Activated CD8-positive, alpha-beta T cell treated with anti-CD3 and anti-CD28 coated beads for 36 hours (primary cell): ENCODE measurements around the gene TIPARP. TPM values are rescaled to one million over a fixed set of nuclear protein-coding genes. Genes with fewer than 3 reads are reported as not detected.

Source experiments
- ATAC-seq: fragments of 200-7000 bp; cut with Tn5 transposase; one replicate; pipeline ENCODE4 v1.10.0; 2021; ENCODE audit warnings: mild to moderate bottlenecking, moderate library complexity
- CTCF ChIA-PET: fragments of 350-600 bp; sonication (Branson Sonifier 250); formaldehyde crosslinking; loops from one replicate; lab custom pipeline; 2021; ENCODE audit warnings: antibody characterized with exemption; lab: Charles Lee
- POLR2A ChIA-PET: fragments of 350-600 bp; sonication (Branson Sonifier 250); formaldehyde crosslinking; loops from one replicate; lab custom pipeline; 2021; ENCODE audit warnings: antibody characterized with exemption; lab: Charles Lee
- DNase-seq: peaks from one replicate; pipeline ENCODE4 v3.0.0-alpha.2; 2020
- H3K27ac Mint-ChIP-seq: one replicate; pipeline ENCODE4 v1.8.0; 2021; ENCODE audit warnings: mild to moderate bottlenecking, mixed read lengths
- H3K27me3 Mint-ChIP-seq: one replicate; pipeline ENCODE4 v1.8.0; 2021; ENCODE audit warnings: mixed read lengths
- H3K36me3 Mint-ChIP-seq: one replicate; pipeline ENCODE4 v1.8.0; 2021; ENCODE audit warnings: low read depth, mixed read lengths
- H3K4me1 Mint-ChIP-seq: one replicate; pipeline ENCODE4 v1.8.0; 2021; ENCODE audit warnings: low read depth, mixed read lengths
- H3K4me3 Mint-ChIP-seq: one replicate; pipeline ENCODE4 v1.8.0; 2021; ENCODE audit warnings: mild to moderate bottlenecking, moderate library complexity, mixed read lengths
- H3K9me3 Mint-ChIP-seq: one replicate; pipeline ENCODE4 v1.8.0; 2021; ENCODE audit warnings: mixed read lengths
- intact Hi-C: fragments of 100-400 bp; cut with micrococcal nuclease; formaldehyde crosslinking; loops from one replicate; pipeline ENCODE4 v1.10.0; 2022
- total RNA-seq, 2 experiments: library from RNA; stranded (reverse); gene quantifications; one replicate each; pipeline ENCODE4 v1.2.3, GENCODE V29; 2021
- TF ChIP-seq, protein P1 (sequence below): fragments of 200-600 bp; IDR thresholded peaks from one replicate; pipeline ENCODE4 v1.8.0; 2022; ENCODE audit warnings: antibody characterized with exemption, mild to moderate bottlenecking

TIPARP gene
- total RNA-seq, 2 experiments from 2014 or later, result 28.0 to 30.0 TPM

DNA sequence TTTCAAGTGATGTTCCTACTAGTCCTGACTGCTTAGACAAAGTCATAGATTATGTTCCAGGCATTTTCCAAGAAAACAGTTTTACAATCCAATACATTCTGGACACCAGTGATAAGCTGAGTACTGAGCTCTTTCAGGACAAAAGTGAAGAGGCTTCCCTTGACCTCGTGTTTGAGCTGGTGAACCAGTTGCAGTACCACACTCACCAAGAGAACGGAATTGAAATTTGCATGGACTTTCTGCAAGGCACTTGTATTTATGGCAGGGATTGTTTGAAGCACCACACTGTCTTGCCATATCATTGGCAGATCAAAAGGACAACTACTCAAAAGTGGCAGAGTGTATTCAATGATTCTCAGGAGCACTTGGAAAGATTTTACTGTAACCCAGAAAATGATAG, 3.8 kb downstream of the TIPARP start:
- H3K4me3 Mint-ChIP-seq, result peak overlapping the region; percentile 93
- intact Hi-C loops, result loop anchor here (5.0 kb wide), 2 partner anchors 139 to 454 kb away; no protein-coding TSS in a partner anchor
- DNase-seq, result no peak
- H3K27ac Mint-ChIP-seq, result no peak overlapping the region
- no peaks in the 10 kb centered on the region for H3K9me3 Mint-ChIP-seq
- H3K36me3 Mint-ChIP-seq, result peaks cover 54% of the 10 kb centered on the region
- peaks cover 56% of the 10 kb centered on the region for H3K4me1 Mint-ChIP-seq
- no peaks in the 10 kb centered on the region for H3K27me3 Mint-ChIP-seq
- ChIA-PET POLR2A (interaction anchor here (0.8 to 2.0 kb wide), 3 partner anchors 11 to 410 kb away, joined by 3 to 7 read pairs (median 4); no protein-coding TSS in a partner anchor), CTCF (interaction anchor here (1.0 to 3.3 kb wide), 5 partner anchors 123 to 459 kb away, joined by 3 to 12 read pairs (median 4); partner anchors contain the start of gene SSR3)
- ATAC-seq, result no peak
- TF ChIP-seq, protein P1, sequence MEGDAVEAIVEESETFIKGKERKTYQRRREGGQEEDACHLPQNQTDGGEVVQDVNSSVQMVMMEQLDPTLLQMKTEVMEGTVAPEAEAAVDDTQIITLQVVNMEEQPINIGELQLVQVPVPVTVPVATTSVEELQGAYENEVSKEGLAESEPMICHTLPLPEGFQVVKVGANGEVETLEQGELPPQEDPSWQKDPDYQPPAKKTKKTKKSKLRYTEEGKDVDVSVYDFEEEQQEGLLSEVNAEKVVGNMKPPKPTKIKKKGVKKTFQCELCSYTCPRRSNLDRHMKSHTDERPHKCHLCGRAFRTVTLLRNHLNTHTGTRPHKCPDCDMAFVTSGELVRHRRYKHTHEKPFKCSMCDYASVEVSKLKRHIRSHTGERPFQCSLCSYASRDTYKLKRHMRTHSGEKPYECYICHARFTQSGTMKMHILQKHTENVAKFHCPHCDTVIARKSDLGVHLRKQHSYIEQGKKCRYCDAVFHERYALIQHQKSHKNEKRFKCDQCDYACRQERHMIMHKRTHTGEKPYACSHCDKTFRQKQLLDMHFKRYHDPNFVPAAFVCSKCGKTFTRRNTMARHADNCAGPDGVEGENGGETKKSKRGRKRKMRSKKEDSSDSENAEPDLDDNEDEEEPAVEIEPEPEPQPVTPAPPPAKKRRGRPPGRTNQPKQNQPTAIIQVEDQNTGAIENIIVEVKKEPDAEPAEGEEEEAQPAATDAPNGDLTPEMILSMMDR, result no peak

DNA sequence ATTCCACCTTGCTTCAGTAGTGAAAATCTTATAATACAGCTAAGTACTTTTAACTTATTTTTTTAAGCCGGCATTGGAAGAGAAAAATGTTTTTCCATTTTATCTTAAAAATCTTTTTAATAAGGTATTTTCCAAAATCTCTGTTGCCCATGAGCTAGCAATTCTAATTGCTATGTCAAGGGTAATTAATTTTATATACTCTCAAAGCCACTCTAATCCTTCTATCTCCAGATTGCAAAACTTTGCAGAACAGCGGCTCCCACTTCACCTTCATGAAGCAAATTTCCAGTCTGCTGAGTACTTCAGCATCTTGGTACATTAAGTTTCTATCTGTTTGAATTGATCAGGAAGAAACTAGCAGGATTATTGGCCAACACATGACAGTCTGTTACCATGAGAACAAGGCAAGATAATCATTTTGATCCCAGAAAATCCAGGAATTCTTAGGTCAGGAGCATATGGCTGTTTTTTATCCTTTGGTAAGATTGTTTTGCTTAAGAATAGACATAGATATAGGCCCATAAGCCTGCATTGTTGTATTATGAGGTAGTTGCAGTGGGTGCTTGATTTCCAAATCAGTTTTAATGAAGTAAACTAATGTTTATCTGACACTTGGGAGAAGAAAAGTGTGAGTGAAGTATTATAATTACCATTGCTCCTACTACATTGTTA, 6.0 kb downstream of the TIPARP start:
- ATAC-seq (no peak), DNase-seq (no peak)
- Mint-ChIP-seq H3K9me3 (no peaks in the 10 kb centered on the region), H3K27me3 (no peaks in the 10 kb centered on the region), H3K36me3 (peaks cover 55% of the 10 kb centered on the region), H3K4me3 (peak overlapping the region; percentile 12), H3K27ac (no peak overlapping the region), H3K4me1 (peaks cover 69% of the 10 kb centered on the region)
- CTCF ChIA-PET, result interaction anchor here (1.6 kb wide), 1 partner anchor 457 kb away, joined by 4 read pairs; no protein-coding TSS in a partner anchor
- intact Hi-C loops, result no loop called here
- POLR2A ChIA-PET, result no interaction called here
- TF ChIP-seq, protein P1, result no peak

DNA sequence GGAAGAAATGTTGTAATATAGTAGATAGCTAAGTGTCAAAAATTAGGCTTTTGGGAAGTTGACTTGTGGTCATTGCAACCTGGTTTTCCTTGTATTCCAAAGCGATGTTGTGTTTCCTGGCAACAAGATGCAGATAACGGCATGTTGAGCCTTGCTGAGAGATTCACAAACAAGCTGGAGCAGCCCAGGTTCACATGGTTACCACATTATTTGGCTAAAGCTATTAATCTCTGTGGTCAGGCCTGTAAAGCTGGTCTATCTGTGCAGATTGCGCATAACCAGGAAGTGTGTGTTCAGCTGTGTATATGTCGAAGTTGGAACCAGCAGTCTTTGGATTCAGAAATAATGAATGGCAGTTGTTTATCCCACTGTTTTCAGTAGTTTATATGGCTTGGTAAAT, 6.6 kb downstream of the TIPARP start:
- TF ChIP-seq, protein P1, result no peak
- Mint-ChIP-seq H3K27me3 (no peaks in the 10 kb centered on the region), H3K4me3 (peak overlapping the region; percentile 12), H3K36me3 (peaks cover 52% of the 10 kb centered on the region), H3K27ac (no peak overlapping the region), H3K4me1 (peaks cover 76% of the 10 kb centered on the region), H3K9me3 (no peaks in the 10 kb centered on the region)
- ChIA-PET POLR2A (no interaction called here), CTCF (interaction anchor here (1.6 kb wide), 1 partner anchor 456 kb away, joined by 4 read pairs; no protein-coding TSS in a partner anchor)
- intact Hi-C loops, result no loop called here
- DNase-seq, result no peak
- no peak for ATAC-seq

DNA sequence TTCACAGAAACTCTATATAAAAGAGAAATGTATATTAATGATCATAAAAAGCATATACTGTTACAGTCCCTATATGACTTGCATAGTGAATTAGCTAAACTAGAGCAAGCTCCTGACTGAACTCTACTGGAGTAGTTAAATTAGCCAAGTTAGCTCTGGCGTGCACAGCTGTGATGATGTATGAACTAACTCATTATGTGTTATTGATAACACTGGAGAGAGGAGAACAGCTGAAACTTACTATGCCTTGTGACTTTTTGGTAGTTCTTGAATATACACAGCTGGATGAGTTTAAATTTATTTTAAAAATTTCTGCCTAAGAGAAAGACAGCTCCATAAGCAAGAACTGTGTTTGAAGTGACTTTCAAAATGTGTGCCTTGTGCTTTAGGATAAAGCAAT, 8.1 kb downstream of the TIPARP start:
- Mint-ChIP-seq H3K4me3 (no peak overlapping the region), H3K27me3 (no peaks in the 10 kb centered on the region), H3K36me3 (peaks cover 42% of the 10 kb centered on the region), H3K4me1 (peaks cover 74% of the 10 kb centered on the region), H3K9me3 (no peaks in the 10 kb centered on the region), H3K27ac (no peak overlapping the region)
- DNase-seq, result no peak
- ATAC-seq, result no peak
- ChIA-PET POLR2A (interaction anchor here (0.6 kb wide), 1 partner anchor 8 kb away, joined by 3 read pairs; the partner anchor contains the start of gene TIPARP), CTCF (interaction anchor here (0.9 to 1.8 kb wide), 3 partner anchors 9 to 232 kb away, joined by 3 to 4 read pairs (median 3); no protein-coding TSS in a partner anchor)
- intact Hi-C loops, result no loop called here
- TF ChIP-seq, protein P1, result no peak

DNA sequence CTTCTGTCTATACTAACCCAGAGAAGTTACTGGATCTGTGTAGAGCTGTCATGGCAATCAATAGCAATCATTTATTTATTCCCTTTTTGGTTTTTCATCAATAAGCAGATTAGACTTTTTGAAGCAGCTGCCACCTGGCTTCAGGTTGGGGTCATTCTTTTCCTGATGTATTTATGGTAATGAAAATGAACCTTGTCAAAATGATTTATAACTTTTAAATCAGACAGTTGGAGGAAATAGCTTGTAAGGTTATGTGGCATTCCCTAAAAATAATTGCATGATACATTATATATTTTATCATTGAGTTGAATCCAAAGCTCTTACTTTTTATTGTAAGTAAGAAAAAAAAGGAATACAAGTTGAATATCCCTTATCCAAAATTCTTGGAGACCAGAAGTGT, 8.6 kb downstream of the TIPARP start:
- CTCF ChIA-PET, result interaction anchor here (0.9 to 1.8 kb wide), 3 partner anchors 9 to 233 kb away, joined by 3 to 4 read pairs (median 3); no protein-coding TSS in a partner anchor
- no peak overlapping the region for H3K4me3 Mint-ChIP-seq
- POLR2A ChIA-PET, result interaction anchor here (0.6 kb wide), 1 partner anchor 8 kb away, joined by 3 read pairs; the partner anchor contains the start of gene TIPARP

More for the DNA sequence above, 8.6 kb downstream of the TIPARP start:
- no peaks in the 10 kb centered on the region for H3K9me3 Mint-ChIP-seq
- H3K27ac Mint-ChIP-seq, result no peak overlapping the region
- ATAC-seq (no peak), DNase-seq (no peak)
- no peaks in the 10 kb centered on the region for H3K27me3 Mint-ChIP-seq
- peaks cover 74% of the 10 kb centered on the region for H3K4me1 Mint-ChIP-seq
- TF ChIP-seq, protein P1, result no peak
- intact Hi-C loops, result no loop called here
- peaks cover 41% of the 10 kb centered on the region for H3K36me3 Mint-ChIP-seq
